ENCODE results near the gene MED29.

MED29 gene

DNA sequence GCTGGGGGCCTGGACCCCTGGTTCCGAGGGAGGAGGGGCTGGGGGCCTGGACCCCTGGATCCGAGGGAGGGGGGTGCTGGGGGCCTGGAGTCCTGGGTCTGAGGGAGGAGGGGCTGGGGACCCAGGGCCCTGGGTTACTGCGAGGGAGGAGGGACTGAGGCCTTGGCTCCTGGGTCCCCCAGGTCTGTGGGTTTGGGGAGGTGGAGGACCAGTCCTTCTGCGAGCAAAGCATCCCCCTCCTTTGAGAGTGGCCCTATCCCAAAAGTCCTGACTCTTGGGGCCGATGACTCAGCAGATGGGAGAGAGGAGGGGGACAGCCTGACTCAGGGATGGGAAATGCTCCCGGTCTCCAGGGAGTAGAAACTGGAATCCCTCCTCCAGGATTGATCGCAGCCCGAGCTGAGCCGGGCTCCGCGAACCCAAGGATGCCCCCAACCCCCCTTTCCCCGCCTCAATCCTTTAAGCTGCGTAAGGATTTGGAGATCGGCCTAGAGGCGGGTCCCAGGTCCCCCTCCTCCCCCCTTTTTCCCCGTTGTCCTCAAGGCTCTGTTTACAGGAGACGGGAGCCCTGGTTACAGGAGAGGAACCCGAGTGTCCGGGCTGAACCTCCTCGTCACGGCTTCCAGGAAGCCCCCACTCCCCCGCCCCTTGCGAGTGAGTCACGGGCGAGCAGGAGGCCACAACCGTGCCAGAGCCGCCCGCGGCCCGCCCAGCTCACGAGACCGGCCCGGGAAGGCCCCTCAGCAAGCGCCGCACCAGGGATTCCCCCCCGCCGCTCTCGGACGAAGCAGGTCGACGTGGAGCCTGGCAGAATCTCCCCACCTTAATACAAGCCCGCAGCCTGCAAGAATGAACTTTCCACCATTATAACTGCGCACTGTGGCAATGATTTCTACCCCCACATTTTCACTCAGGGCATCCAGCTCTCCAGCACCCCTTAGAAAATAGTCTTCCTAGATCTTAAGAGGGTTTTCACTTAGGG is 12.4 kb downstream of the MED29 start:
- TF ChIP-seq EP300 (IDR thresholded peaks at IDR 0.05; ENCODE audit: borderline replicate concordance) (no peak), CREB1 (IDR thresholded peaks at IDR 0.05; ENCODE audit: low read depth) (no peak), TCF12 (IDR thresholded peaks at IDR 0.05; ENCODE audit: low read depth) (no peak), TAF1 (IDR thresholded peaks at IDR 0.05; ENCODE audit: low read depth) (no peak), YY1 (IDR thresholded peaks at IDR 0.05; ENCODE audit: low read depth) (no peak), ZBTB7A (IDR thresholded peaks at IDR 0.05; ENCODE audit: low read depth) (0 out of 2 replicates have a peak, but pooled peaks have one; percentile 28), CEBPB (IDR thresholded peaks at IDR 0.05) (no peak), FOXM1 (IDR thresholded peaks at IDR 0.05; ENCODE audit: borderline replicate concordance, low read depth) (no peak), EGR1 (IDR thresholded peaks at IDR 0.05) (no peak), TEAD4 (IDR thresholded peaks at IDR 0.05) (no peak), NFIC (IDR thresholded peaks at IDR 0.05) (peak; percentile 46; the same call in 1 of the 2 replicates), RAD21 (IDR thresholded peaks at IDR 0.05; ENCODE audit: low read depth) (no peak)
- TF ChIP-seq, protein P1, sequence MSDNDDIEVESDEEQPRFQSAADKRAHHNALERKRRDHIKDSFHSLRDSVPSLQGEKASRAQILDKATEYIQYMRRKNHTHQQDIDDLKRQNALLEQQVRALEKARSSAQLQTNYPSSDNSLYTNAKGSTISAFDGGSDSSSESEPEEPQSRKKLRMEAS (IDR thresholded peaks at IDR 0.05) = 0 out of 2 replicates have a peak, but pooled peaks have one; percentile 23
- TF ChIP-seq, protein P2, sequence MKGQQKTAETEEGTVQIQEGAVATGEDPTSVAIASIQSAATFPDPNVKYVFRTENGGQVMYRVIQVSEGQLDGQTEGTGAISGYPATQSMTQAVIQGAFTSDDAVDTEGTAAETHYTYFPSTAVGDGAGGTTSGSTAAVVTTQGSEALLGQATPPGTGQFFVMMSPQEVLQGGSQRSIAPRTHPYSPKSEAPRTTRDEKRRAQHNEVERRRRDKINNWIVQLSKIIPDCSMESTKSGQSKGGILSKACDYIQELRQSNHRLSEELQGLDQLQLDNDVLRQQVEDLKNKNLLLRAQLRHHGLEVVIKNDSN (IDR thresholded peaks at IDR 0.05) = no peak
- TF ChIP-seq, protein P3, sequence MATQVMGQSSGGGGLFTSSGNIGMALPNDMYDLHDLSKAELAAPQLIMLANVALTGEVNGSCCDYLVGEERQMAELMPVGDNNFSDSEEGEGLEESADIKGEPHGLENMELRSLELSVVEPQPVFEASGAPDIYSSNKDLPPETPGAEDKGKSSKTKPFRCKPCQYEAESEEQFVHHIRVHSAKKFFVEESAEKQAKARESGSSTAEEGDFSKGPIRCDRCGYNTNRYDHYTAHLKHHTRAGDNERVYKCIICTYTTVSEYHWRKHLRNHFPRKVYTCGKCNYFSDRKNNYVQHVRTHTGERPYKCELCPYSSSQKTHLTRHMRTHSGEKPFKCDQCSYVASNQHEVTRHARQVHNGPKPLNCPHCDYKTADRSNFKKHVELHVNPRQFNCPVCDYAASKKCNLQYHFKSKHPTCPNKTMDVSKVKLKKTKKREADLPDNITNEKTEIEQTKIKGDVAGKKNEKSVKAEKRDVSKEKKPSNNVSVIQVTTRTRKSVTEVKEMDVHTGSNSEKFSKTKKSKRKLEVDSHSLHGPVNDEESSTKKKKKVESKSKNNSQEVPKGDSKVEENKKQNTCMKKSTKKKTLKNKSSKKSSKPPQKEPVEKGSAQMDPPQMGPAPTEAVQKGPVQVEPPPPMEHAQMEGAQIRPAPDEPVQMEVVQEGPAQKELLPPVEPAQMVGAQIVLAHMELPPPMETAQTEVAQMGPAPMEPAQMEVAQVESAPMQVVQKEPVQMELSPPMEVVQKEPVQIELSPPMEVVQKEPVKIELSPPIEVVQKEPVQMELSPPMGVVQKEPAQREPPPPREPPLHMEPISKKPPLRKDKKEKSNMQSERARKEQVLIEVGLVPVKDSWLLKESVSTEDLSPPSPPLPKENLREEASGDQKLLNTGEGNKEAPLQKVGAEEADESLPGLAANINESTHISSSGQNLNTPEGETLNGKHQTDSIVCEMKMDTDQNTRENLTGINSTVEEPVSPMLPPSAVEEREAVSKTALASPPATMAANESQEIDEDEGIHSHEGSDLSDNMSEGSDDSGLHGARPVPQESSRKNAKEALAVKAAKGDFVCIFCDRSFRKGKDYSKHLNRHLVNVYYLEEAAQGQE (IDR thresholded peaks at IDR 0.05; ENCODE audit: low read depth) = no peak

DNA sequence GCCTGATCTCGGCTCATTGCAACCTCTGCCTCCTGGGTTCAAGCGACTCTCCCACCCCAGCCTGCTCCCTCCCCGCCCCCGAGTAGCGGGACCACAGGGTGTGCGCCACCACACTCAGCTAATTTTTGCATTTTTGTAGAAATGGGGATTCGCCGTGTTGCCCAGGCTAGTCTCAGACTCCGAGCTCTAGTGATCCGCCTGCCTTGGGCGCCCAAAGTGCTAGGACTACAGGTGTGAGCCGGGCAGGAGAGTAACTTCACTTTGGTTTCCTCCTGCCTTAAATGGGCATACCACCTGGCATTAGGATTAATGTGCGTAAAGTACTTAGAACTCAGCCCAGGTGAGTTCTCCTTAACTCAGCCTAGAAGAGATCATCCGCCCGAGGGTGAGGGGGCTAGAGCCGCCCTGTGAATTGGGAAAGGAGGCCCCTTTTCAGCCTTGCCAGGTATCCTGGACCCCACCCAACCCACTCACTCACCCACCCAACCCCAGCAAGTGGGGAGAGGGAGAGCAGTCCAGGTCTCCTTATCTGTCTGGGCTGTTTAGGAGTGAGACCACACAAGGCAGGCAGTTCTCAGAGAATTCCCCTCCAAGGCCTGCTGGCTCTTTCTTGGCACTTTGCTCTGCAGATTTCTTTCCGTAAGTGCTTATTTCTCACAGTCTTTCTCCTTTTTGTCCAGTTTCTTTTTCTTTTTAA is 14.2 kb downstream of the MED29 start:
- no peak for TF ChIP-seq TAF1 (IDR thresholded peaks at IDR 0.05; ENCODE audit: low read depth)
- no peak for TF ChIP-seq CREB1 (IDR thresholded peaks at IDR 0.05; ENCODE audit: low read depth)
- TF ChIP-seq, protein P2 (IDR thresholded peaks at IDR 0.05) = no peak
- no peak for TF ChIP-seq YY1 (IDR thresholded peaks at IDR 0.05; ENCODE audit: low read depth)
- no peak for TF ChIP-seq RAD21 (IDR thresholded peaks at IDR 0.05; ENCODE audit: low read depth)
- no peak for TF ChIP-seq CEBPB (IDR thresholded peaks at IDR 0.05)
- TF ChIP-seq, protein P3 (IDR thresholded peaks at IDR 0.05; ENCODE audit: low read depth) = no peak
- no peak for TF ChIP-seq NFIC (IDR thresholded peaks at IDR 0.05)
- TF ChIP-seq EGR1 (IDR thresholded peaks at IDR 0.05) = no peak
- no peak for TF ChIP-seq TEAD4 (IDR thresholded peaks at IDR 0.05)
- no peak for TF ChIP-seq FOXM1 (IDR thresholded peaks at IDR 0.05; ENCODE audit: borderline replicate concordance, low read depth)
- no peak for TF ChIP-seq ZBTB7A (IDR thresholded peaks at IDR 0.05; ENCODE audit: low read depth)
- no peak for TF ChIP-seq EP300 (IDR thresholded peaks at IDR 0.05; ENCODE audit: borderline replicate concordance)
- TF ChIP-seq, protein P1 (IDR thresholded peaks at IDR 0.05) = no peak
- TF ChIP-seq TCF12 (IDR thresholded peaks at IDR 0.05; ENCODE audit: low read depth) = no peak

DNA sequence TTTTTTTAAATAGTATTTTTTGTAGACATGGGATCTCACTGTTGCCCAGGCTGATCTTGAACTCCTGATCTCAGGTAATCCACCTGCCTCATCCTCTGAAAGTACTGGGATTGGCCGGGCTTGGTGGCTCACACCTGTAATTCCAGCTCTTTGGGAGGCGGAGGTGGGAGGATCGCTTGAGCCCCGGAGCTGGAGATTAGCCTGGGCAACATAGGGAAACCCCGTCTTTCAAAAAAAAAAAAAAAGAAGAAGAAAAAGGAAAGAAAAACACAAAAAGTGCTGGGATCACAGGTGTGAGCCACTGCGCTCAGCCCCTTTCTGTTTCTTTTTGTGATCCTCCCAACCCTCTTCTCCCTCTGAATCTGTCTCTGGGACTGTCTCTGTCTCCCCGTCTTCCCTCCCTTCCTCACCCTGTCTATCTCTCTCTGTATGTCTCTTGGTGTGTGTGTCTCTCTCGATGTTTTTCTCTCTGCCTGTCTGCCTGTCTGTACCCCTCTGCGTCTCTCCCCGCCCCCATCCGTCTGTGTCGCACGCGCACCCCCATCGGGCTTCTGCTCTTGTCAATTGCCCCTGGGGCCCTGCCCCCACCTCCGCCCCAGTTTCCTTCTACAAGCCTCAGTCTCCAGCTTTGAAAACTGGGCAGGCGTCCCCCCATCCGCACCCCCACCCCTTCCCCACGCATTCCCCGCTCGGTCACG is 14.9 kb downstream of the MED29 start:
- no peak for TF ChIP-seq CREB1 (IDR thresholded peaks at IDR 0.05; ENCODE audit: low read depth)
- 0 out of 2 replicates have a peak, but pooled peaks have one; percentile 6 for TF ChIP-seq EGR1 (IDR thresholded peaks at IDR 0.05)

DNA sequence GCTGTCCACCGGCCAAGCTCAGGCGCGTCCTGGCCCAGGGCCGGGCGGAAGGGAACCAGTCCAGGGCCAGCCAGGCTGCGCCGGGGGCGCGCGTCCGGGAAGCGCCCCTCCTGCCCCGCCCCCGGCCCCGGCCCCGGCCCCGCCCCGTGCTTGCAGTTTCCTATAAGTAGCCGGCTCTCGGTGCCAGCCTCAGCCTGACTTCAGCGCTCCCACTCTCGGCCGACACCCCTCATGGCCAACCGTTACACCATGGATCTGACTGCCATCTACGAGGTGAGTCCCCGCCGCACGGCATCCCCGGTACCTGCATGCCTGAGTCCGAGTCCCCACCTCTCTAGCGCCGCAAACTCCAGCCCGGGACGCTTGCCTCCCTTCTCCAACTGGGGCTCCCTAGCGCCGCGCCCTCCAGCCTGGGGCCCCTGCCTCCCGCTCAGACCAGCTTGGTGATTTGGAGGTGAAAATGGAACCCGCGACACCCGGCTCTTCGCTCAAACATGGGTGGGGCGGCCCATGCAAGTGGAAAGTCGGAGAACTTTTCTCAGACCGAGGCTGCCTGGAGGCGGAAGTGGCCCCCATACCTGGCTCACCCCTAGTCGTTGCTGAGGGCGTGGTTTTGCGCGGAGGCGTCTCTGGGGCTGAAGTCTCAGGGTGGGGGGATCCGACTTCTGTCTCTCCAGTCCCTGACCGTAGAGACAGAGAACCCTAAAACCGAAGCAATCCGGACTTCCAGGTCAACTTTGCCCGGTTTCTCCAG is 15.7 kb downstream of the MED29 start, which contains the start of gene ZFP36:
Gene ZFP36 (plus strand): TSS at position 192 of the 754 bp plus-strand sequence. CDS start 58 bp downstream, at position 250.
- no peak for TF ChIP-seq RAD21 (IDR thresholded peaks at IDR 0.05; ENCODE audit: low read depth)
- TF ChIP-seq, protein P1 (IDR thresholded peaks at IDR 0.05) = 0 out of 2 replicates have a peak, but pooled peaks have one; percentile 15
- TF ChIP-seq EP300 (IDR thresholded peaks at IDR 0.05; ENCODE audit: borderline replicate concordance) = no peak
- no peak for TF ChIP-seq CEBPB (IDR thresholded peaks at IDR 0.05)
- TF ChIP-seq TCF12 (IDR thresholded peaks at IDR 0.05; ENCODE audit: low read depth) = no peak
- TF ChIP-seq CREB1 (IDR thresholded peaks at IDR 0.05; ENCODE audit: low read depth) = no peak
- TF ChIP-seq, protein P3 (IDR thresholded peaks at IDR 0.05; ENCODE audit: low read depth) = no peak
- TF ChIP-seq TEAD4 (IDR thresholded peaks at IDR 0.05) = no peak
- TF ChIP-seq TAF1 (IDR thresholded peaks at IDR 0.05; ENCODE audit: low read depth) = 0 out of 2 replicates have a peak, but pooled peaks have one; percentile 48
- TF ChIP-seq YY1 (IDR thresholded peaks at IDR 0.05; ENCODE audit: low read depth) = 0 out of 2 replicates have a peak, but pooled peaks have one; percentile 51

Data from Ishikawa (cell line).